ENCODE results near the gene ADAR. TPM values are rescaled to one million over a fixed set of nuclear protein-coding genes. Genes with fewer than 3 reads are reported as not detected.

Gene ADAR
- total and polyA plus RNA-seq, 2 of the 8 experiments (the other 6 are each of a cell fraction or from before 2014, with no cell fraction given): 125 to 242 TPM

DNA sequence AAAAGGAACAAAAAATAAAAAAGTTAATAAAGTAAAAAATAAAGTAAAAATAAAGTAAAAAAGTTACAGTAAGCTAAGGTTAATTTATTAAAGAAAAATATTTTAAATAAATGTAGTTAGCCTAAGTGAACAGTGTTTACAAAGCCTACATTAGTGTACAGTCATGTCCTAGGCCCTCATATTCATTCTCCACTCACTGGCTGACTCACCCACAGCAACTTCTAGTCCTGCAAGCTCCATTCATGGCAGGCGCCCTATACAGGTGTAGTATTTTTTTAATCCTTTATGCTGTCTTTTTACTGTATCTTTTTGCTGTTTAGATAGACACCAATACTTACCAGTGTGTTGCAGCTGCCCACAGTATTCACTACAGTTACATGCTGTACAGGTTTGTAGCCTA is 12.4 kb downstream of the ADAR start (continued):
- TF ChIP-seq RNF2 (IDR thresholded peaks at IDR 0.05; ENCODE audit: borderline replicate concordance, low read depth, low read length, missing control alignments, poor library complexity, severe bottlenecking): no peak
- no peak for TF ChIP-seq MAX (IDR thresholded peaks at IDR 0.05)
- TF ChIP-seq JUND (IDR thresholded peaks at IDR 0.05; ENCODE audit: low read length): no peak
